HepG2 (cell line): ENCODE measurements around the gene CALCB.

ENCODE experiments used
- E2F1 ChIP-seq: sonication (generic); formaldehyde crosslinking; IDR thresholded peaks from 2 replicates; pipeline ENCODE4 v1.5.0; 2020; ENCODE audit warnings: missing genetic modification reagents
- ETS1 ChIP-seq: sonication (generic); formaldehyde crosslinking; IDR thresholded peaks from 2 replicates; pipeline ENCODE4 v1.4.0; 2020; ENCODE audit warnings: missing genetic modification reagents
- HNRNPK ChIP-seq: fragments of 200-400 bp; formaldehyde crosslinking; IDR thresholded peaks from 2 replicates; pipeline ENCODE4 v1.6.1; 2018; ENCODE audit warnings: low read length, low read depth, moderate library complexity, mild to moderate bottlenecking; ENCODE audit not compliant: poor library complexity, severe bottlenecking
- SIN3A ChIP-seq: IDR thresholded peaks from 2 replicates; pipeline ENCODE4 v1.6.1; 2011; ENCODE audit warnings: low read depth, mild to moderate bottlenecking, control low read depth, low read length, borderline replicate concordance
- TAF1 ChIP-seq: sonication (generic); formaldehyde crosslinking; IDR thresholded peaks from 2 replicates; pipeline ENCODE4 v1.4.0; 2020; ENCODE audit warnings: missing genetic modification reagents
- TEAD2 ChIP-seq: sonication (generic); formaldehyde crosslinking; IDR thresholded peaks from 2 replicates; pipeline ENCODE4 v1.9.0; 2021; ENCODE audit warnings: missing genetic modification reagents
- TSC22D2 ChIP-seq: sonication (generic); formaldehyde crosslinking; IDR thresholded peaks from 2 replicates; pipeline ENCODE4 v1.5.1; 2020; ENCODE audit warnings: missing genetic modification reagents, mild to moderate bottlenecking, borderline replicate concordance
- ZNF138 ChIP-seq: sonication (generic); formaldehyde crosslinking; IDR thresholded peaks from 2 replicates; pipeline ENCODE4 v1.5.0; 2020; ENCODE audit warnings: mild to moderate bottlenecking, low read depth, missing genetic modification reagents
- ZNF720 ChIP-seq: sonication (generic); formaldehyde crosslinking; IDR thresholded peaks from 2 replicates; pipeline ENCODE4 v1.4.0; 2020; ENCODE audit warnings: missing genetic modification reagents
- ZNF792 ChIP-seq: IDR thresholded peaks from 2 replicates; pipeline ENCODE4 v1.6.1; 2016
- TF ChIP-seq, protein P1 (sequence below): IDR thresholded peaks from 2 replicates; pipeline ENCODE4 v1.6.1; 2016; ENCODE audit warnings: missing compliant biosample characterization, missing genetic modification reagents, borderline replicate concordance
- TF ChIP-seq, protein P2 (sequence below): IDR thresholded peaks from 2 replicates; pipeline ENCODE4 v1.6.1; 2012; ENCODE audit warnings: inconsistent platforms
- TF ChIP-seq, protein P3 (sequence below): sonication (generic); formaldehyde crosslinking; IDR thresholded peaks from 2 replicates; pipeline ENCODE4 v1.5.0; 2020; ENCODE audit warnings: mild to moderate bottlenecking, missing genetic modification reagents, moderate library complexity

DNA sequence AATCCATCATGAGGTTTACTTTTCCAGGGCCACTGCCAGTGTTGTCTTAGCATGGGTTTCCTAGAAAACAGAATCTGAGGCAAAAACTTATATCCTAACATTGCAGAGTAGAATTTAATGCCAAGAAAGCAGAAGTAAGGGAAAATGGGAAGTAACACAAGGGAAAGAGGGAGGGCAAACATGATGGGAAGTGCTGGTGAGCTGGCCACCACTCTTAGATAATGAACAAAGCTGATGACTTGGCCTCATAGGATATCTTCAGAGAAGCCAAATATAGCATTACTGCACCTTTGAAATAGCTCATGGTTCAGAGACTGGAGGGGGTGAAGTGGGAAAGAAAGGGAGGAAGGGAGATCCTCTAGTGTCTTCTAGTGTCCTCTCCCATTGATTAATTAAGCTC is 24.8 kb upstream of the CALCB start:
- TF ChIP-seq ZNF792 (CRISPR knock-in tag) (no peak), ZNF720 (CRISPR knock-in tag) (no peak), E2F1 (CRISPR knock-in tag) (no peak), ETS1 (no peak), ZNF138 (CRISPR knock-in tag) (no peak), SIN3A (no peak), HNRNPK (no peak), TSC22D2 (CRISPR knock-in tag) (no peak), TEAD2 (no peak), TAF1 (CRISPR knock-in tag) (no peak)
- TF ChIP-seq, protein P1, sequence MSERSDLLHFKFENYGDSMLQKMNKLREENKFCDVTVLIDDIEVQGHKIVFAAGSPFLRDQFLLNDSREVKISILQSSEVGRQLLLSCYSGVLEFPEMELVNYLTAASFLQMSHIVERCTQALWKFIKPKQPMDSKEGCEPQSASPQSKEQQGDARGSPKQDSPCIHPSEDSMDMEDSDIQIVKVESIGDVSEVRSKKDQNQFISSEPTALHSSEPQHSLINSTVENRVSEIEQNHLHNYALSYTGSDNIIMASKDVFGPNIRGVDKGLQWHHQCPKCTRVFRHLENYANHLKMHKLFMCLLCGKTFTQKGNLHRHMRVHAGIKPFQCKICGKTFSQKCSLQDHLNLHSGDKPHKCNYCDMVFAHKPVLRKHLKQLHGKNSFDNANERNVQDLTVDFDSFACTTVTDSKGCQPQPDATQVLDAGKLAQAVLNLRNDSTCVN = no peak
- TF ChIP-seq, protein P2, sequence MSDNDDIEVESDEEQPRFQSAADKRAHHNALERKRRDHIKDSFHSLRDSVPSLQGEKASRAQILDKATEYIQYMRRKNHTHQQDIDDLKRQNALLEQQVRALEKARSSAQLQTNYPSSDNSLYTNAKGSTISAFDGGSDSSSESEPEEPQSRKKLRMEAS = no peak
- TF ChIP-seq, protein P3, sequence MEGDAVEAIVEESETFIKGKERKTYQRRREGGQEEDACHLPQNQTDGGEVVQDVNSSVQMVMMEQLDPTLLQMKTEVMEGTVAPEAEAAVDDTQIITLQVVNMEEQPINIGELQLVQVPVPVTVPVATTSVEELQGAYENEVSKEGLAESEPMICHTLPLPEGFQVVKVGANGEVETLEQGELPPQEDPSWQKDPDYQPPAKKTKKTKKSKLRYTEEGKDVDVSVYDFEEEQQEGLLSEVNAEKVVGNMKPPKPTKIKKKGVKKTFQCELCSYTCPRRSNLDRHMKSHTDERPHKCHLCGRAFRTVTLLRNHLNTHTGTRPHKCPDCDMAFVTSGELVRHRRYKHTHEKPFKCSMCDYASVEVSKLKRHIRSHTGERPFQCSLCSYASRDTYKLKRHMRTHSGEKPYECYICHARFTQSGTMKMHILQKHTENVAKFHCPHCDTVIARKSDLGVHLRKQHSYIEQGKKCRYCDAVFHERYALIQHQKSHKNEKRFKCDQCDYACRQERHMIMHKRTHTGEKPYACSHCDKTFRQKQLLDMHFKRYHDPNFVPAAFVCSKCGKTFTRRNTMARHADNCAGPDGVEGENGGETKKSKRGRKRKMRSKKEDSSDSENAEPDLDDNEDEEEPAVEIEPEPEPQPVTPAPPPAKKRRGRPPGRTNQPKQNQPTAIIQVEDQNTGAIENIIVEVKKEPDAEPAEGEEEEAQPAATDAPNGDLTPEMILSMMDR (CRISPR knock-in tag) = no peak
